Esophagus squamous epithelium (tissue), 4 donors: ENCODE data around the gene CRELD2.

Experiments used
- CTCF ChIP-seq, 6 experiments: fragments of 450-650 bp in 4 of 6; fragments of 200-600 bp in 2 of 6; sonication (generic) in 2 of 6; IDR thresholded peaks; one replicate each; pipeline ENCODE4 v1.5.1; 2016 to 2019; ENCODE audit warnings: antibody characterized with exemption in 6 of 6, mild to moderate bottlenecking in 4 of 6, moderate library complexity in 4 of 6
- POLR2A ChIP-seq, 4 donors: fragments of 450-650 bp; IDR thresholded peaks; one replicate each; pipeline ENCODE4 v1.6.1; 2017; ENCODE audit warnings: antibody characterized with exemption in 4 of 4, mild to moderate bottlenecking in 4 of 4, moderate library complexity in 3 of 4

GRCh38 chr22:49894322-49895054, 23.9 kb upstream of the CRELD2 start:
- TF ChIP-seq CTCF (IDR thresholded peaks at IDR 0.05) (no peak), POLR2A (IDR thresholded peaks at IDR 0.05) (no peak)
